Vagina (tissue), 2 donors: ENCODE measurements around the gene TEX26.

Source experiments
- POLR2A ChIP-seq, 2 donors: fragments of 450-650 bp; IDR thresholded peaks; one replicate each; pipeline ENCODE4 v1.6.1; 2017; ENCODE audit warnings: antibody characterized with exemption in 2 of 2, mild to moderate bottlenecking in 2 of 2, moderate library complexity in 2 of 2
- TF ChIP-seq, protein P1 (sequence below), 3 experiments: fragments of 450-650 bp in 2 of 3; fragments of 200-600 bp in 1 of 3; sonication (generic) in 1 of 3; IDR thresholded peaks; one replicate each; pipeline ENCODE4 v1.5.1; 2017 to 2019; ENCODE audit warnings: antibody characterized with exemption in 3 of 3, mild to moderate bottlenecking in 2 of 3, moderate library complexity in 2 of 3

GRCh38 chr13:30925429-30925828 is 7.0 kb upstream of the TEX26 start:
- TF ChIP-seq, protein P1, sequence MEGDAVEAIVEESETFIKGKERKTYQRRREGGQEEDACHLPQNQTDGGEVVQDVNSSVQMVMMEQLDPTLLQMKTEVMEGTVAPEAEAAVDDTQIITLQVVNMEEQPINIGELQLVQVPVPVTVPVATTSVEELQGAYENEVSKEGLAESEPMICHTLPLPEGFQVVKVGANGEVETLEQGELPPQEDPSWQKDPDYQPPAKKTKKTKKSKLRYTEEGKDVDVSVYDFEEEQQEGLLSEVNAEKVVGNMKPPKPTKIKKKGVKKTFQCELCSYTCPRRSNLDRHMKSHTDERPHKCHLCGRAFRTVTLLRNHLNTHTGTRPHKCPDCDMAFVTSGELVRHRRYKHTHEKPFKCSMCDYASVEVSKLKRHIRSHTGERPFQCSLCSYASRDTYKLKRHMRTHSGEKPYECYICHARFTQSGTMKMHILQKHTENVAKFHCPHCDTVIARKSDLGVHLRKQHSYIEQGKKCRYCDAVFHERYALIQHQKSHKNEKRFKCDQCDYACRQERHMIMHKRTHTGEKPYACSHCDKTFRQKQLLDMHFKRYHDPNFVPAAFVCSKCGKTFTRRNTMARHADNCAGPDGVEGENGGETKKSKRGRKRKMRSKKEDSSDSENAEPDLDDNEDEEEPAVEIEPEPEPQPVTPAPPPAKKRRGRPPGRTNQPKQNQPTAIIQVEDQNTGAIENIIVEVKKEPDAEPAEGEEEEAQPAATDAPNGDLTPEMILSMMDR (IDR thresholded peaks at IDR 0.05): no peak
- TF ChIP-seq POLR2A (IDR thresholded peaks at IDR 0.05): no peak
